IMR-90 (cell line): ENCODE data around the gene SYN1.

Experiments
- BHLHE40 ChIP-seq: fragments of 150-350 bp; IDR thresholded peaks from 2 replicates; pipeline ENCODE4 v1.6.1; 2016; ENCODE audit warnings: mild to moderate bottlenecking, low read depth, low read length
- CTCF ChIP-seq: conservative IDR thresholded peaks from 2 replicates; pipeline ENCODE4 v1.5.1; 2012; ENCODE audit warnings: mild to moderate bottlenecking, low read depth, low read length, improper control_type of control experiment
- FOS ChIP-seq: fragments of 150-350 bp; IDR thresholded peaks from 2 replicates; pipeline ENCODE4 v1.6.1; 2016; ENCODE audit warnings: low read depth, low read length
- MAZ ChIP-seq: IDR thresholded peaks from 2 replicates; pipeline ENCODE4 v1.6.1; 2012; ENCODE audit warnings: low read depth, mild to moderate bottlenecking, low read length, improper control_type of control experiment, moderate library complexity, borderline replicate concordance
- MXI1 ChIP-seq: IDR thresholded peaks from 2 replicates; pipeline ENCODE4 v1.6.1; 2012; ENCODE audit warnings: low read depth, mild to moderate bottlenecking, low read length, moderate library complexity, borderline replicate concordance
- POLR2A ChIP-seq: IDR thresholded peaks from 2 replicates; pipeline ENCODE4 v1.6.1; 2012; ENCODE audit warnings: mild to moderate bottlenecking, low read depth, low read length
- RAD21 ChIP-seq: IDR thresholded peaks from 2 replicates; pipeline ENCODE4 v1.6.1; 2012; ENCODE audit warnings: low read length, improper control_type of control experiment
- RCOR1 ChIP-seq: IDR thresholded peaks from 2 replicates; pipeline ENCODE4 v1.6.1; 2012; ENCODE audit warnings: mild to moderate bottlenecking, low read length, improper control_type of control experiment; ENCODE audit not compliant: insufficient replicate concordance
- RFX5 ChIP-seq: IDR thresholded peaks from 2 replicates; pipeline ENCODE4 v1.8.0; 2012; ENCODE audit warnings: low read depth, mild to moderate bottlenecking, low read length, moderate library complexity
- USF2 ChIP-seq: fragments of 150-350 bp; IDR thresholded peaks from 2 replicates; pipeline ENCODE4 v1.6.1; 2017; ENCODE audit warnings: mild to moderate bottlenecking, antibody characterized with exemption, low read length, low read depth
- TF ChIP-seq, protein P1 (sequence below): fragments of 150-350 bp; IDR thresholded peaks from 2 replicates; pipeline ENCODE4 v1.6.1; 2016; ENCODE audit warnings: low read depth, mild to moderate bottlenecking, low read length, moderate library complexity, borderline replicate concordance

- no peak for TF ChIP-seq CTCF
- TF ChIP-seq RCOR1, result no peak
- TF ChIP-seq FOS, result no peak
- no peak for TF ChIP-seq RAD21
- TF ChIP-seq POLR2A, result no peak
- no peak for TF ChIP-seq RFX5
- TF ChIP-seq MAZ, result no peak
- no peak for TF ChIP-seq USF2
- TF ChIP-seq, protein P1, sequence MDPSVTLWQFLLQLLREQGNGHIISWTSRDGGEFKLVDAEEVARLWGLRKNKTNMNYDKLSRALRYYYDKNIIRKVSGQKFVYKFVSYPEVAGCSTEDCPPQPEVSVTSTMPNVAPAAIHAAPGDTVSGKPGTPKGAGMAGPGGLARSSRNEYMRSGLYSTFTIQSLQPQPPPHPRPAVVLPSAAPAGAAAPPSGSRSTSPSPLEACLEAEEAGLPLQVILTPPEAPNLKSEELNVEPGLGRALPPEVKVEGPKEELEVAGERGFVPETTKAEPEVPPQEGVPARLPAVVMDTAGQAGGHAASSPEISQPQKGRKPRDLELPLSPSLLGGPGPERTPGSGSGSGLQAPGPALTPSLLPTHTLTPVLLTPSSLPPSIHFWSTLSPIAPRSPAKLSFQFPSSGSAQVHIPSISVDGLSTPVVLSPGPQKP, result no peak
- TF ChIP-seq MXI1, result no peak
- TF ChIP-seq BHLHE40, result no peak
These were observed 26.1 kb downstream of the SYN1 start for GRCh38 chrX:47593522-47593921.
